PC-9 (cell line): ENCODE results near the gene EPN1. TPM values are rescaled to one million over a fixed set of nuclear protein-coding genes. Genes with fewer than 3 reads are reported as not detected.
"Not testable (repeated sequence)": the region's sequence is repeated elsewhere in the genome, so short reads cannot be mapped to it uniquely, and the experiment has no call there.

Experiments
- BruUV-seq: library from RNA; stranded (reverse); fragments of 400-500 nt; replicated peaks from 2 replicates; lab custom pipeline; 2021; lab: Mats Ljungman, UMichigan
- CTCF ChIA-PET: fragments of 300-600 bp; sonication (Branson Sonifier 250); formaldehyde crosslinking; loops from one replicate; lab custom pipeline; 2022; ENCODE audit warnings: antibody characterized with exemption; lab: Charles Lee
- POLR2A ChIA-PET: fragments of 300-600 bp; sonication (Branson Sonifier 250); formaldehyde crosslinking; loops from one replicate; lab custom pipeline; 2022; ENCODE audit warnings: antibody characterized with exemption; ENCODE audit not compliant: unreplicated experiment; lab: Charles Lee
- DNase-seq, 2 experiments: peaks; one replicate each; pipeline versions ENCODE4 v3.0.0 to v3.0.0-alpha.2; 2015 to 2022; ENCODE audit warnings: mixed read lengths in 1 of 2
- H2AFZ ChIP-seq: fragments of 200-600 bp; sonication (generic); 2 replicates; pipeline ENCODE4 v1.8.1; 2017; ENCODE audit warnings: antibody characterized with exemption
- H3F3A ChIP-seq: fragments of 200-600 bp; sonication (generic); 2 replicates; pipeline ENCODE4 v1.8.1; 2017; ENCODE audit warnings: antibody characterized with exemption, mild to moderate bottlenecking, low read depth; ENCODE audit not compliant: insufficient read depth
- H3K27ac ChIP-seq: fragments of 200-600 bp; sonication (generic); 2 replicates; pipeline ENCODE4 v1.6.1; 2016; ENCODE audit warnings: mixed run types
- H3K27me3 ChIP-seq: fragments of 200-600 bp; sonication (generic); 2 replicates; pipeline ENCODE4 v1.6.1; 2016; ENCODE audit warnings: low read depth, mixed run types; ENCODE audit not compliant: insufficient read depth
- H3K36me3 ChIP-seq: fragments of 200-600 bp; sonication (generic); 2 replicates; pipeline ENCODE4 v1.6.1; 2016; ENCODE audit warnings: low read depth, mixed run types
- H3K4me1 ChIP-seq: fragments of 200-600 bp; sonication (generic); replicated peaks from 2 replicates; pipeline ENCODE4 v1.6.1; 2016; ENCODE audit warnings: mixed run types; ENCODE audit not compliant: insufficient read depth
- H3K4me2 ChIP-seq: fragments of 200-600 bp; sonication (generic); 2 replicates; pipeline ENCODE4 v1.6.1; 2017; ENCODE audit warnings: mixed run types
- H3K4me3 ChIP-seq: fragments of 200-600 bp; sonication (generic); 2 replicates; pipeline ENCODE4 v1.6.1; 2016; ENCODE audit warnings: mixed run types
- H3K79me2 ChIP-seq: fragments of 200-600 bp; sonication (generic); 2 replicates; pipeline ENCODE4 v1.6.1; 2017; ENCODE audit warnings: low read depth, mixed run types
- H3K9me2 ChIP-seq: fragments of 200-600 bp; sonication (generic); 2 replicates; pipeline ENCODE4 v1.8.1; 2017; ENCODE audit warnings: mild to moderate bottlenecking; ENCODE audit not compliant: insufficient read depth
- H3K9me3 ChIP-seq: fragments of 200-600 bp; sonication (generic); 2 replicates; pipeline ENCODE4 v1.8.1; 2016; ENCODE audit warnings: low read depth; ENCODE audit not compliant: insufficient read depth
- H4K20me1 ChIP-seq: fragments of 200-600 bp; sonication (generic); 2 replicates; pipeline ENCODE4 v1.8.1; 2017; ENCODE audit not compliant: insufficient read depth
- EZH2 ChIP-seq: fragments of 200-600 bp; sonication (generic); IDR thresholded peaks from 2 replicates; pipeline ENCODE4 v1.8.0; 2017; ENCODE audit warnings: antibody characterized with exemption, low read depth
- intact Hi-C: fragments of 100-400 bp; cut with micrococcal nuclease; formaldehyde crosslinking; loops from one replicate; pipeline ENCODE4 v1.10.0; 2022; ENCODE audit not compliant: unreplicated experiment
- total RNA-seq: library from RNA; stranded (reverse); gene quantifications from 2 replicates; pipeline ENCODE4 v1.2.3, GENCODE V29; 2021
- TF ChIP-seq, protein P1 (sequence below): fragments of 200-600 bp; sonication (generic); conservative IDR thresholded peaks from 2 replicates; pipeline ENCODE4 v1.6.1; 2017; ENCODE audit warnings: mixed run types, antibody characterized with exemption, mild to moderate bottlenecking, moderate library complexity

Gene EPN1
- total RNA-seq, 1 experiment from 2014 or later, result 232 TPM

DNA sequence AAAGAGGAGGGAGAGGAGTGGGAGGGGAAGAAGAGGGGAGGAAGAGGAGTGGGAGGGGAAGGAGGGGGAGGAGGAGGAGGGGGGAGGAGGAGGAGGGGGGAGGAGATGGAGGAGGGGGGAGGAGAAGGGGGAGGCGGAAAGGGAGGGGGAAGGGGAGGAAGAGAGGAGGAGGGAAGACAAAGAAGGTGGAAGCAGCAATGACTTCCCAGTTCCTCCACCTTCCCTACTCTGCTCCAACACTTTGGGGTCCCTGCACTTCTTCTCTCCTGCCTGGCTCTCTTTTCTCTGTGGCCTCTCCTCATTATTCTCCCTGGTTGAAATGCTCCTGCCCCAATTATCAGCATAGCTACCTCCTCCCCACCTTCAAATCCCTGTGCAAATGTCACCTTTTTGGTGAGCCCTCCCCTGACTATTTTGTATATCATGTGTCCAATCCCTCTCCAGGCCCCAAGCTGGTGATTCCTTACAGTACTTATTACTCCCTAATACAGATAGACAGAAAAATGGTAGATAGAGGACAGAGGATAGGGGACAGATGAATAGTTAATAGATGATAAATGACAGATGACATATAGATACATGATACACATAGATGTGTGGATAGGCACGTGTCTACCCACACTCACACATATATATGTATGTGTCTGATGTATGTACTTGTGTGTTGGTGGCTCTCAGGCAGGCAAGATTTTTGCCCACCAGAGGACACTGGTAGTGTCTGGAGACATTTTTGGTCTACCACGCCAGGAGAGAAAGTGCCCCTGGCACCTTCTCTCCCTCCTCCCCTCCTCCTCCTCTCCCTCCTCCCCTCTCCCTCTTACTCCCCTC lies 38.0 kb downstream of the EPN1 start:
- H3K27me3 ChIP-seq, result peaks cover 49% of the 10 kb centered on the region
- no peak overlapping the region for H3K27ac ChIP-seq
- ChIA-PET CTCF (no interaction called here), POLR2A (no interaction called here)
- no peaks in the 10 kb centered on the region; the same call in 1 of the 2 replicates for H3K9me3 ChIP-seq
- H3K4me3 ChIP-seq, result no peak overlapping the region
- H3K9me2 ChIP-seq, result no peaks in the 10 kb centered on the region
- intact Hi-C loops, result no loop called here
- no peak overlapping the region for H3K4me2 ChIP-seq
- H3K79me2 ChIP-seq, result no peaks in the 10 kb centered on the region
- H3K4me1 ChIP-seq, result no peaks in the 10 kb centered on the region
- H3K36me3 ChIP-seq, result no peaks in the 10 kb centered on the region
- DNase-seq, result no peak
- no peak overlapping the region for H2AFZ ChIP-seq
- TF ChIP-seq, protein P1, sequence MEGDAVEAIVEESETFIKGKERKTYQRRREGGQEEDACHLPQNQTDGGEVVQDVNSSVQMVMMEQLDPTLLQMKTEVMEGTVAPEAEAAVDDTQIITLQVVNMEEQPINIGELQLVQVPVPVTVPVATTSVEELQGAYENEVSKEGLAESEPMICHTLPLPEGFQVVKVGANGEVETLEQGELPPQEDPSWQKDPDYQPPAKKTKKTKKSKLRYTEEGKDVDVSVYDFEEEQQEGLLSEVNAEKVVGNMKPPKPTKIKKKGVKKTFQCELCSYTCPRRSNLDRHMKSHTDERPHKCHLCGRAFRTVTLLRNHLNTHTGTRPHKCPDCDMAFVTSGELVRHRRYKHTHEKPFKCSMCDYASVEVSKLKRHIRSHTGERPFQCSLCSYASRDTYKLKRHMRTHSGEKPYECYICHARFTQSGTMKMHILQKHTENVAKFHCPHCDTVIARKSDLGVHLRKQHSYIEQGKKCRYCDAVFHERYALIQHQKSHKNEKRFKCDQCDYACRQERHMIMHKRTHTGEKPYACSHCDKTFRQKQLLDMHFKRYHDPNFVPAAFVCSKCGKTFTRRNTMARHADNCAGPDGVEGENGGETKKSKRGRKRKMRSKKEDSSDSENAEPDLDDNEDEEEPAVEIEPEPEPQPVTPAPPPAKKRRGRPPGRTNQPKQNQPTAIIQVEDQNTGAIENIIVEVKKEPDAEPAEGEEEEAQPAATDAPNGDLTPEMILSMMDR, result no peak
- TF ChIP-seq EZH2, result no peak
- BruUV-seq, result no TSS peak
- H3F3A ChIP-seq, result peaks cover 8% of the 10 kb centered on the region; the same call in 1 of the 2 replicates
- no peaks in the 10 kb centered on the region for H4K20me1 ChIP-seq

DNA sequence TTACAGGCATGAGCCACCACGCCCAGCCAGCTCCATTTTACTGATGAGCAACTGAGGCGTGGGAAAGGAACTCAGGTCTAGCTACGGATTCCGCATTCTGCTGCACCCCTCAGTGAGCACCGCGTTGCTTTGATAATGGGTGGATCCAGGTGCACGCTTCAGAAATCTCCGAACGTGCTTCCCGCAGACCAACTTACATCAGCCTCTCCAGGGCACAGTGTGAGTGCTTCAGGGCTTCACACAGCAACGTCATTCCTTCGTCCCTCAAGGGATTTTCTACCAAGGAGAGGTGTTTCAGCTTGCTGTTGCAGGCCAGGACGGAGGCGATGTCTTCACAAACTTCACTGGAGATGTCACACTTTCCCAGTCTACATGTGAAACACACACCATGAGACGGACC lies 41.5 kb downstream of the EPN1 start:
- H3F3A ChIP-seq, result peaks cover 6% of the 10 kb centered on the region; the same call in 1 of the 2 replicates
- no peak for DNase-seq
- H3K4me3 ChIP-seq, result no peak overlapping the region
- TF ChIP-seq, protein P1, result no peak
- TF ChIP-seq EZH2, result no peak
- no peak overlapping the region for H3K27ac ChIP-seq
- ChIA-PET CTCF (no interaction called here), POLR2A (interaction anchor here (0.9 kb wide), 1 partner anchor 1451 kb away, joined by 5 read pairs; no protein-coding TSS in a partner anchor)
- no peaks in the 10 kb centered on the region for H4K20me1 ChIP-seq
- H3K9me2 ChIP-seq, result no peaks in the 10 kb centered on the region
- no TSS peak for BruUV-seq
- peaks cover 71% of the 10 kb centered on the region for H3K27me3 ChIP-seq
- no peaks in the 10 kb centered on the region for H3K4me1 ChIP-seq
- H3K79me2 ChIP-seq, result no peaks in the 10 kb centered on the region
- no peaks in the 10 kb centered on the region for H3K36me3 ChIP-seq
- peaks cover 2% of the 10 kb centered on the region; the same call in 1 of the 2 replicates for H3K9me3 ChIP-seq
- intact Hi-C loops, result no loop called here
- H3K4me2 ChIP-seq, result no peak overlapping the region
- H2AFZ ChIP-seq, result no peak overlapping the region

DNA sequence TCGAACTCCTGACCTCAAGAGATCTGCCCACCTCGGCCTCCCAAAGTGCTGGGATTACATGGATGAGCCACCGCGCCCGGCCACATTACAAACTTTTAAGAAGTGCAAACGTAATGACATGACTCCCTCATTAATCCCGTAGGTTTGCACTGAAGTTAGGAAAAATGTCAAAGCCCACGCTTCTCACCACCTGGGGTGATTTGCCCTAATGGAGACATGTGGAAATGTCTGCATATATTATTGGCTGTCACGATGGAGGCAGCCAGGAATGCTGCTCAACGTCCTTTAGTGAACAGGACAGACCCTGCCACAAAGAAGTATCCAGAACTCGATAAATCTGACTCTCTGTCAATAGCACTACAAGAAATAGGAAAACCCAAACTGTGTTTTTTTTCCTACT lies 42.2 kb downstream of the EPN1 start:
- BruUV-seq, result no TSS peak
- POLR2A ChIA-PET, result interaction anchor here (0.9 kb wide), 1 partner anchor 1451 kb away, joined by 5 read pairs; no protein-coding TSS in a partner anchor

DNA sequence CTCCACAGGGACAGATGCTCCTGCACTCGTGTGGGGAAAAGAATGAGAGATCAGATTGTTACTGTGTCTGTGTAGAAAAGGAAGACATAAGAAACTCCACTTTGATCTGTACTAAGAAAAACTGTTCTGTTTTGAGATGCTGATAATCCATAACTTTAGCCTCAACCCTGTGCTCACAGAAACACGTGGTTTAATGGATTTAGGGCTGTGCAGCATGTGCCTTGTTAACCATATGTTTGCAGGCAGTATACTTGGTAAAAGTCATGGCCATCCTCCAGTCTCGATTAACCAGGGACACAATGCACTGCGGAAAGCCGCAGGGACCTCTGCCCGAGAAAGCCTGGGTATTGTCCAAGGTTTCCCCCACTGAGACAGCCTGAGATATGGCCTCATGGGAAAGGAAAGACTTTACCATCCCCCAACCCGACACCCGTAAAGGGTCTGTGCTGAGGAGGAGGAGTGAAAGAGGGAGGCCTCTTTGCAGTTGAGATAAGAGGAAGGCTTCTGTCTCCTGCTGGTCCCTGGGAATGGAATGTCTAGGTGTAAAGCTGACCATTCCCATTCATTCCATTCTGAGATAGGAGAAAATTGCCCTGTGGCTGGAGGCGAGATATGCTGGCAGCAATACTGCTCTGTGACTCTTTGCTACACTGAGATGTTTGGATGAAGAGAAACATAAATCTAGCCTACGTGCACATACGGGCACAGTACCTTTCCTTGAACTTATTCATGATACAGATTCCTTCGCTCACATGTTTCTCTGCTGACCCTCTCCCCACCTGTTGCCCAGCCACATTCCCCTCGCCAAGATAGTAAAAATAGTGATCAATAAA lies 43.1 kb downstream of the EPN1 start:
- H3K9me3 ChIP-seq, CTCF ChIA-PET: not testable (repeated sequence)

More for the DNA sequence above, 42.2 kb downstream of the EPN1 start:
- intact Hi-C loops, result no loop called here
- no peaks in the 10 kb centered on the region for H3K79me2 ChIP-seq
- H3K4me1 ChIP-seq, result no peaks in the 10 kb centered on the region
- H3F3A ChIP-seq, result peaks cover 6% of the 10 kb centered on the region; the same call in 1 of the 2 replicates
- H3K4me3 ChIP-seq, result no peak overlapping the region
- H3K9me3 ChIP-seq, result peaks cover 7% of the 10 kb centered on the region; the same call in 1 of the 2 replicates
- DNase-seq, result no peak
- H4K20me1 ChIP-seq, result no peaks in the 10 kb centered on the region
- H3K27ac ChIP-seq, result no peak overlapping the region
- TF ChIP-seq, protein P1, result no peak
- no peak for TF ChIP-seq EZH2
- no peaks in the 10 kb centered on the region for H3K9me2 ChIP-seq
- peaks cover 77% of the 10 kb centered on the region for H3K27me3 ChIP-seq
- no peak overlapping the region for H2AFZ ChIP-seq
- CTCF ChIA-PET, result no interaction called here
- H3K36me3 ChIP-seq, result no peaks in the 10 kb centered on the region
- no peak overlapping the region for H3K4me2 ChIP-seq

More for the DNA sequence above, 43.1 kb downstream of the EPN1 start:
- H2AFZ ChIP-seq, H3K4me2 ChIP-seq, H3K27ac ChIP-seq, H4K20me1 ChIP-seq, H3K36me3 ChIP-seq, H3K4me3 ChIP-seq, H3F3A ChIP-seq, H3K4me1 ChIP-seq, DNase-seq, BruUV-seq, H3K79me2 ChIP-seq, POLR2A ChIA-PET, H3K9me2 ChIP-seq, intact Hi-C loops: not testable (repeated sequence)
- peaks cover 83% of the 10 kb centered on the region for H3K27me3 ChIP-seq
